ENCODE results near the gene RAD51B. TPM values are rescaled to one million over a fixed set of nuclear protein-coding genes. Genes with fewer than 3 reads are reported as not detected.
"Not testable (repeated sequence)": the region's sequence is repeated elsewhere in the genome, so short reads cannot be mapped to it uniquely, and the experiment has no call there.

The RAD51B gene
- polyA plus RNA-seq, 3 donors, result 3.6 to 11.6 (median 9.4) TPM

DNA sequence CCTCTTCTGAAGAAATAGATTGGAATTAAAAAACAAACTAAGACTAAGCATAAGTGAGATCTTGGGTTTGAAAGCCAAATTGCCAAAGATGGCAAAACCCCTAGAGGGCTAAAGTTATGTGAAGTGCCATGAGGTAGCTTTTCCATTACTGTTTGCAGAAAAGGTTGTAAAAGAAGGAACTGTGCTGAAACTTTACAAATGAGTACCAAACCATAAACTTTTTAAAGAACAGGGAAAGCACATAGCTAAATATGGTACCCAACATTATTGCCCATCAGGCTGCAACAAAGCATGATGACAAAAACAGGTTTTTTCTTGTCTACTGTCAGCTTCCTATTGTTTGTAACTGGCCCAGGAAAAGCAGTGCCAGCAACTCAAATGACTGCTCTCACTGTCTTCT lies 224.2 kb downstream of the RAD51B start:
- Mint-ChIP-seq H3K27me3 (ENCODE audit: low read depth in 3 of 3) (no peaks in the 10 kb centered on the region), H3K4me1 (no peaks in the 10 kb centered on the region)

DNA sequence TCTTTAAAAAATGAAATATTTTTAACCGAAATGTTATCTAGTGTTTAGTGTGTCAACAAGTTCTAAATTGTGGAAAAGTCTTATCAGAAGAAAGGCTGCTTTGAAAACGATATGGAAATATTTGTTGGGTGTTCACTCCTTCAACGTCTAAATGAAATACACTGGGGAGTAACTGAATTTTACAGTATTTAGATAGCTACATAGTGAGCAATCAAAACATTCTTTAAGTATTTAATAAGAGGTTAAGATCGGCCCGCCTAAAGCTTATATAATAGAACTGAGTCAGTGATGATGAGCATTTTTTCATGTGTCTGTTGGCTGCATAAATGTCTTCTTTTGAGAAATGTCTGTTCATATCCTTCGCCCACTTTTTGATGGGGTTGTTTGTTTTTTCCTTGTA lies 228.3 kb downstream of the RAD51B start:
- H4K20me1 ChIP-seq (ENCODE audit: insufficient read depth, low read length), result no peaks in the 10 kb centered on the region
- no peaks in the 10 kb centered on the region for H3K79me2 ChIP-seq (ENCODE audit: insufficient read depth, low read length)
- H3K9me3 ChIP-seq (replicated peaks in 1 of 2; ENCODE audit: control insufficient read depth in 1 of 2, insufficient read depth in 1 of 2, low read length in 2 of 2), result no peaks in the 10 kb centered on the region
- no peaks in the 10 kb centered on the region for H3K4me1 ChIP-seq (ENCODE audit: control insufficient read depth in 1 of 2, insufficient read depth in 2 of 2, low read length in 2 of 2)
- H3K4me3 ChIP-seq (replicated peaks in 1 of 3; ENCODE audit: low read depth in 2 of 3, low read length in 3 of 3), result no peak overlapping the region
- Mint-ChIP-seq H3K4me3 (no peak overlapping the region), H3K27ac (no peak overlapping the region), H3K9me3 (peaks cover 0 to 6% (median 0%) of the 10 kb centered on the region in 7 donors), H3K36me3 (peaks cover 2 to 3% of the 10 kb centered on the region in 2 donors), H3K4me1 (no peaks in the 10 kb centered on the region), H3K27me3 (ENCODE audit: low read depth in 3 of 3) (no peaks in the 10 kb centered on the region)
- no peak for DNase-seq
- no peaks in the 10 kb centered on the region for H3K27me3 ChIP-seq (ENCODE audit: control insufficient read depth in 2 of 2, insufficient read depth in 2 of 2, low read length in 2 of 2)
- 100% methylated on average over 1 of the region's 6 CpGs for WGBS (ENCODE audit: insufficient coverage)
- no peak overlapping the region for H3K27ac ChIP-seq (ENCODE audit: low read depth in 1 of 2, low read length in 2 of 2)
- no peak overlapping the region for H3K4me2 ChIP-seq (replicated peaks; ENCODE audit: extremely low read depth, low read length, poor library complexity, severe bottlenecking)
- intact Hi-C loops (cut with micrococcal nuclease), result no loop called here
- TF ChIP-seq, protein P1, sequence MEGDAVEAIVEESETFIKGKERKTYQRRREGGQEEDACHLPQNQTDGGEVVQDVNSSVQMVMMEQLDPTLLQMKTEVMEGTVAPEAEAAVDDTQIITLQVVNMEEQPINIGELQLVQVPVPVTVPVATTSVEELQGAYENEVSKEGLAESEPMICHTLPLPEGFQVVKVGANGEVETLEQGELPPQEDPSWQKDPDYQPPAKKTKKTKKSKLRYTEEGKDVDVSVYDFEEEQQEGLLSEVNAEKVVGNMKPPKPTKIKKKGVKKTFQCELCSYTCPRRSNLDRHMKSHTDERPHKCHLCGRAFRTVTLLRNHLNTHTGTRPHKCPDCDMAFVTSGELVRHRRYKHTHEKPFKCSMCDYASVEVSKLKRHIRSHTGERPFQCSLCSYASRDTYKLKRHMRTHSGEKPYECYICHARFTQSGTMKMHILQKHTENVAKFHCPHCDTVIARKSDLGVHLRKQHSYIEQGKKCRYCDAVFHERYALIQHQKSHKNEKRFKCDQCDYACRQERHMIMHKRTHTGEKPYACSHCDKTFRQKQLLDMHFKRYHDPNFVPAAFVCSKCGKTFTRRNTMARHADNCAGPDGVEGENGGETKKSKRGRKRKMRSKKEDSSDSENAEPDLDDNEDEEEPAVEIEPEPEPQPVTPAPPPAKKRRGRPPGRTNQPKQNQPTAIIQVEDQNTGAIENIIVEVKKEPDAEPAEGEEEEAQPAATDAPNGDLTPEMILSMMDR (IDR thresholded peaks at IDR 0.05), result no peak
- H2AFZ ChIP-seq (ENCODE audit: insufficient read depth, low read depth, low read length, poor library complexity, severe bottlenecking), result no peak overlapping the region
- H3K36me3 ChIP-seq (replicated peaks in 1 of 2; ENCODE audit: control insufficient read depth in 1 of 2, insufficient read depth in 2 of 2, low read length in 2 of 2), result no peaks in the 10 kb centered on the region
- H3K9ac ChIP-seq (ENCODE audit: insufficient read depth, low read length, poor library complexity, severe bottlenecking), result no peak overlapping the region

More for the DNA sequence above, 224.2 kb downstream of the RAD51B start:
- intact Hi-C loops (cut with micrococcal nuclease), result no loop called here
- H3K4me3 Mint-ChIP-seq, result no peak overlapping the region
- H3K36me3 Mint-ChIP-seq, result peaks cover 0 to 2% of the 10 kb centered on the region in 2 donors
- peaks cover 0 to 4% (median 0%) of the 10 kb centered on the region in 7 donors for H3K9me3 Mint-ChIP-seq
- Histone ChIP-seq H3K4me1 (ENCODE audit: control insufficient read depth in 1 of 2, insufficient read depth in 2 of 2, low read length in 2 of 2) (no peaks in the 10 kb centered on the region), H2AFZ (ENCODE audit: insufficient read depth, low read depth, low read length, poor library complexity, severe bottlenecking) (no peak overlapping the region), H3K79me2 (ENCODE audit: insufficient read depth, low read length) (no peaks in the 10 kb centered on the region), H4K20me1 (ENCODE audit: insufficient read depth, low read length) (no peaks in the 10 kb centered on the region), H3K9me3 (replicated peaks in 1 of 2; ENCODE audit: control insufficient read depth in 1 of 2, insufficient read depth in 1 of 2, low read length in 2 of 2) (no peaks in the 10 kb centered on the region), H3K4me3 (replicated peaks in 1 of 3; ENCODE audit: low read depth in 2 of 3, low read length in 3 of 3) (no peak overlapping the region), H3K27me3 (ENCODE audit: control insufficient read depth in 2 of 2, insufficient read depth in 2 of 2, low read length in 2 of 2) (no peaks in the 10 kb centered on the region), H3K36me3 (replicated peaks in 1 of 2; ENCODE audit: control insufficient read depth in 1 of 2, insufficient read depth in 2 of 2, low read length in 2 of 2) (no peaks in the 10 kb centered on the region), H3K4me2 (replicated peaks; ENCODE audit: extremely low read depth, low read length, poor library complexity, severe bottlenecking) (no peak overlapping the region), H3K27ac (ENCODE audit: low read depth in 1 of 2, low read length in 2 of 2) (no peak overlapping the region), H3K9ac (ENCODE audit: insufficient read depth, low read length, poor library complexity, severe bottlenecking) (no peak overlapping the region)
- DNase-seq, result no peak
- TF ChIP-seq, protein P1 (IDR thresholded peaks at IDR 0.05), result no peak
- H3K27ac Mint-ChIP-seq, result no peak overlapping the region

DNA sequence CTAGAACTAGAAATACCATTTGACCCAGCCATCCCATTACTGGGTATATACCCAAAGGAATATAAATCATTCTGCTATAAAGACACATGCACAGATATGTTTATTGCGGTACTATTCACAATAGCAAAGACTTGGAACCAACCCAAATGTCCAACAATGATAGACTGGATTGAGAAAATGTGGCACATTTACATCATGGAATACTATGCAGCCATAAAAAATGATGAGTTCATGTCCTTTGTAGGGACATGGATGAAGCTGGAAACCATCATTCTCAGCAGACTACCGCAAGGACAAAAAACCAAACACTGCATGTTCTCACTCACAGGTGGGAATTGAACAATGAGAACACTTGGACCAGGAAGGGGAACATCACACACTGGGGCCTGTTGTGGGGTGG lies 229.2 kb downstream of the RAD51B start:
- H3K27ac ChIP-seq (ENCODE audit: low read depth in 1 of 2, low read length in 2 of 2); H3K9me3 ChIP-seq (replicated peaks in 1 of 2; ENCODE audit: control insufficient read depth in 1 of 2, insufficient read depth in 1 of 2, low read length in 2 of 2); intact Hi-C loops (cut with micrococcal nuclease); H3K36me3 ChIP-seq (replicated peaks in 1 of 2; ENCODE audit: control insufficient read depth in 1 of 2, insufficient read depth in 2 of 2, low read length in 2 of 2); H3K9me3 Mint-ChIP-seq; DNase-seq; H3K36me3 Mint-ChIP-seq; H2AFZ ChIP-seq (ENCODE audit: insufficient read depth, low read depth, low read length, poor library complexity, severe bottlenecking); H3K27ac Mint-ChIP-seq; H3K4me1 Mint-ChIP-seq; H3K4me2 ChIP-seq (replicated peaks; ENCODE audit: extremely low read depth, low read length, poor library complexity, severe bottlenecking); H3K4me1 ChIP-seq (ENCODE audit: control insufficient read depth in 1 of 2, insufficient read depth in 2 of 2, low read length in 2 of 2); H3K4me3 Mint-ChIP-seq; H4K20me1 ChIP-seq (ENCODE audit: insufficient read depth, low read length); H3K27me3 Mint-ChIP-seq (ENCODE audit: low read depth in 3 of 3); H3K27me3 ChIP-seq (ENCODE audit: control insufficient read depth in 2 of 2, insufficient read depth in 2 of 2, low read length in 2 of 2); H3K9ac ChIP-seq (ENCODE audit: insufficient read depth, low read length, poor library complexity, severe bottlenecking); H3K4me3 ChIP-seq (replicated peaks in 1 of 3; ENCODE audit: low read depth in 2 of 3, low read length in 3 of 3); H3K79me2 ChIP-seq (ENCODE audit: insufficient read depth, low read length): not testable (repeated sequence)
- WGBS (ENCODE audit: insufficient coverage), result no CpG with 5 or more reads among the region's 2 CpGs
